Activated CD4-positive, alpha-beta T cell treated with anti-CD3 and anti-CD28 coated beads for 24 hours (primary cell): Measurements from ENCODE around the gene TBC1D14.

Experiments
- DNase-seq, 2 donors: peaks; one replicate each; pipeline ENCODE4 v3.0.0-alpha.2; 2020; ENCODE audit warnings: low read depth in 2 of 2

Gene TBC1D14

GRCh38 chr4:6929339-6929811 lies 19.7 kb downstream of the TBC1D14 start:
- no peak for DNase-seq

GRCh38 chr4:6929812-6930464 lies 20.3 kb downstream of the TBC1D14 start:
- DNase-seq = no peak

- DNase-seq = no peak
Observed at GRCh38 chr4:6932475-6932874, 22.8 kb downstream of the TBC1D14 start.

- no peak for DNase-seq
Observed at GRCh38 chr4:6932918-6933317, 23.3 kb downstream of the TBC1D14 start.

GRCh38 chr4:6933691-6934430 lies 24.2 kb downstream of the TBC1D14 start:
- no peak for DNase-seq

GRCh38 chr4:6935965-6936364 lies 26.3 kb downstream of the TBC1D14 start:
- no peak for DNase-seq

GRCh38 chr4:6937201-6937600 lies 27.6 kb downstream of the TBC1D14 start:
- no peak for DNase-seq

- no peak for DNase-seq
Observed at GRCh38 chr4:6937754-6938153, 28.1 kb downstream of the TBC1D14 start.

GRCh38 chr4:6938237-6938636 lies 28.6 kb downstream of the TBC1D14 start:
- DNase-seq = no peak

- no peak for DNase-seq
Observed at GRCh38 chr4:6938647-6939271, 29.1 kb downstream of the TBC1D14 start.

- DNase-seq = no peak
Observed at GRCh38 chr4:6939761-6940743, 30.4 kb downstream of the TBC1D14 start.

- DNase-seq = no peak
Observed at GRCh38 chr4:6940744-6941137, 31.1 kb downstream of the TBC1D14 start.

GRCh38 chr4:6941796-6942195 lies 32.2 kb downstream of the TBC1D14 start:
- no peak for DNase-seq

- no peak for DNase-seq
Observed at GRCh38 chr4:6942238-6942800, 32.7 kb downstream of the TBC1D14 start.

GRCh38 chr4:6943012-6943884 lies 33.6 kb downstream of the TBC1D14 start:
- DNase-seq = no peak

- no peak for DNase-seq
Observed at GRCh38 chr4:6943885-6944225, 34.2 kb downstream of the TBC1D14 start.

GRCh38 chr4:6944301-6945051 lies 34.9 kb downstream of the TBC1D14 start:
- DNase-seq = no peak

GRCh38 chr4:6945052-6945409 lies 35.4 kb downstream of the TBC1D14 start:
- no peak for DNase-seq

GRCh38 chr4:6946497-6946896 lies 36.9 kb downstream of the TBC1D14 start:
- DNase-seq = no peak

- no peak for DNase-seq
Observed at GRCh38 chr4:6948134-6948460, 38.5 kb downstream of the TBC1D14 start.
